ENCODE data around the gene B9D1.
A peak's percentile ranks its signal among the peaks of the same experiment; 100 is the strongest.

The B9D1 gene

DNA sequence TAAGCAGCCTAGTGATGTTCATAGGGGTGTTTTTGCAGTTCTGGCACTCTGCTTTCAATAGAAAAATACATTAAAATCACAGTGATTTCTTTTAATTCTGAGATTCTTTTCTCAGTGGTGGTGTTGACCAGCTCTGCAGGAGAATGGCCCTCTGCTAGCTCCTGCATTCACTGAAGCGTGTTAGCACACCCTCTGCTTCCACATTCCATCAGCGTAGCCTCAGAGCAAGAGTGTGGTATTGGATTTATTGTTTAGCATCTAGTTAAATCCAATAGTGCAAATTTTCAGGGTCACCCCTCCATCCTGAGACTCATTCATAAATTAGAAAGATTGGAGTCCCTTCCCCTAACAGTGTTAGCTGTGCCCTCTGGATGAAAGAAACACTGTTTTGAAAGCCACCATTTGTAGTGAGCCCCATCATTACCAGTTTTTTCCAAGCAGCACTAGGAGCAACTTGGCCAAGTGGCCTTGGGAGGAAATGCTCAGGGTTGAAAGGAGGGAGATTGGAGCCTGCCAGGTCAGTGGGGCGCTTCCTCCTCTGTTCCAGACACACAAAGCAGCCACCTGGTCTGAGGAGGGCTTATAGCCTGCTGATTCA lies 45.7 kb downstream of the B9D1 start:
- DNase-seq, result no peak

DNA sequence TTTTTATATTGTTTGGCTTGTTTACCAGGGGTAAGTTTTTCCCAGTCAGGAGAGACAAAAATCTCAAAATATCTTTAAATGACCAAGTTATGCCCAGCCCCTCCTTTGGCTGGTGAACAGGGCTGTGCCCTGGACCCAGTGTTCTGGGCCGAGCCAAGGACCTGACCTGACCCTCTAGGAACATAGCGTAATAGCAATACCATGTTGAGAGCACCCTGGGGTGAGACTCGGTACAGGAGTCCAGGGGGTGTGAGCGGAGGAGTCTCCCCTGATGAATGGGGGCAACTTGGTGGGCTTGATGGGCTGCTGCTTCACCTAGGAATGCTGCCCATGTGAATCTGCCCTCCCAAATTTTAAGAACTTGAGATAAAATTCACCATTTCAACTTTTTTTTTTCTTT lies 47.4 kb downstream of the B9D1 start:
- no peak for DNase-seq

DNA sequence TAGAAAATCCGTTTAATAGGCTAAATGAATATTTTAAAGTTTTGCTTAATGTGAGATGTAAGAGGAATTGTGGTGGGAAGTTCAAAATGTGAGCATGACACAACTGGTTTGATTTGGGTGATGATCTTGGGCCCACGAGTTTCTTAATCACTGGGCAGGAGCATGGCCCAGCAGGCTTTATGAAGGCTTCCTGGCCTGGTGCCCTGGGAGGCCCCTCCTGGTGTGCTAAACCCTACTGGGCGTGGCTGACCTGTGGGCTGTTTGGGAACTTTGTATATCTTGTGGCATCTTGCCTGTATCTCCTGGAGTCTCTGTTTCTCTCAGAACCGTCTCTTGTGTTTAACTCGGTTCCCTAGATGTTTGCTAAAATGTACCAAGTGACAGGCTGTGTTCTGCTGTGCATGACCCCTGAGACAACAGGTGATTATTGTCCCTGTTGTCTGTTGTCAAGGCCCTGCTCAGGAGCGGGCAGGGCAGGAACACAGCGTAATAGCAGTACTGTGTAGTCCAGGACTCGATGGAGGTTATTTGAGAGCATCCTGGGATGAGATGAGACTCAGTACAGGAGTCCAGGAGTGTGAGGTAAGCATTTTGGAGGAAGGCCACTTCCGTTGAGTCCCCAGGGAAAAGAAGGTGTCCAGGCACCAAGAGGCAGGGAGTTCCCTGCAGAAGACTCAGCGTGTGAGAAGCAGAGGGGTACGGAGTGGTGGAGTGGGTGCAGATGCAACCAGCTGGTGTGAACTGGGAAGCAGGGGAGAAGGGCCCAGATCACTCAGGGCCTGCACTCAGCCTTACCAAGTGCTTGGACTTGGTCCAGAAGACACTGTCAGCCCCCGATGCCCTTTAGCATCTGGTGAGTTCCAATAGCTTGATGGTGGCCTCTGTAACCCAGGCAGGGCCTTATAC lies 48.5 kb downstream of the B9D1 start:
- DNase-seq, result no peak

DNA sequence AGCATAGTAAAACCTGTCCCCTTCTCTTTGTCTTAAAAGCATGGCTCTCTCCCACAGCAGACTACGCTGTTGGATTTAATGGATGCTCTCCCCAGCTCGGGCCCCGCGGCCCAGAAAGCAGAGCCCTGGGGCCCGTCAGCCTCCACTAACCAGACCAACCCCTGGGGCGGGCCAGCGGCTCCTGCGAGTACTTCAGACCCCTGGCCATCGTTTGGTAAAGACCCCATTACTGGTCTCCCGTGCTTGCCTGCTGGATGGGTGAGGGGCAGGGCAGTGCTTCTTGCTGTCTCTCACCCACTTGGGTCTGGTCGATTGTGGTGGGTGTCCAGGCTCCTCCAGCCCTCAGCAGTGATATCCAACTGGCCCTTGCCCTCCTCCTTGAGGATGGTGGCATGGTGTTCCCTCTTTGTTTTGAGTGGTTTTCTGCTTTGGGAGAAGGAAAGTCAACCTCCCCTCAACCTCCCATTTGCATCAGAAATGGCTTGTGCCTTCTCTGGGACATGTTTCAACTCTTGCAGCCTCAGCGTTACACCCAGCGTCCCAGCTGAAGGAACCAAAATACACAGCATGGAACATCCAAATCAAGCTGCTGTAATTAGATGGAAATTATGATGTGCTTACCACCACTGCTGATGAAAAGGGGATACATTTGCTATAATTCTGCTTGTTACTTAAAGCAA lies 49.3 kb downstream of the B9D1 start:
- DNase-seq, result no peak

DNA sequence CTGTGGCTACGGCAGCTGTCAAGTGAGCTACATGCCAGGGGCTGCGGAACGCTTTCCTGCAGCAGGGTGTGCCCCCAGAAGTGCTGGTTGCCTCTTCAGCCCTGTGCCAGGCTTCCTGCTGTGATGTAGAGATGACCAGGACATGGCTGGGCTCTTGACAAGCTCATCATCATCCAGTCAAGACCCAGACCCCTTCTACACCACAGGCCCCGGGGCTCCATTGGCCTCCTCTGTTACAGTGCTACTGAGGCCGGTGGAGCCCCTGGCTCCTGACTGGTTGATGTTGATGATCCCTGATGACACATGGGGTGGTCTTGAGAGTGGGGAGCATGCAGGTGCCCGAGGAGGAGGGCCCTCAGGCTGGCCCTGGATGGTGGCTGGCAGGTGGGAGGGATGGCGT lies 50.1 kb downstream of the B9D1 start:
- DNase-seq, result no peak

DNA sequence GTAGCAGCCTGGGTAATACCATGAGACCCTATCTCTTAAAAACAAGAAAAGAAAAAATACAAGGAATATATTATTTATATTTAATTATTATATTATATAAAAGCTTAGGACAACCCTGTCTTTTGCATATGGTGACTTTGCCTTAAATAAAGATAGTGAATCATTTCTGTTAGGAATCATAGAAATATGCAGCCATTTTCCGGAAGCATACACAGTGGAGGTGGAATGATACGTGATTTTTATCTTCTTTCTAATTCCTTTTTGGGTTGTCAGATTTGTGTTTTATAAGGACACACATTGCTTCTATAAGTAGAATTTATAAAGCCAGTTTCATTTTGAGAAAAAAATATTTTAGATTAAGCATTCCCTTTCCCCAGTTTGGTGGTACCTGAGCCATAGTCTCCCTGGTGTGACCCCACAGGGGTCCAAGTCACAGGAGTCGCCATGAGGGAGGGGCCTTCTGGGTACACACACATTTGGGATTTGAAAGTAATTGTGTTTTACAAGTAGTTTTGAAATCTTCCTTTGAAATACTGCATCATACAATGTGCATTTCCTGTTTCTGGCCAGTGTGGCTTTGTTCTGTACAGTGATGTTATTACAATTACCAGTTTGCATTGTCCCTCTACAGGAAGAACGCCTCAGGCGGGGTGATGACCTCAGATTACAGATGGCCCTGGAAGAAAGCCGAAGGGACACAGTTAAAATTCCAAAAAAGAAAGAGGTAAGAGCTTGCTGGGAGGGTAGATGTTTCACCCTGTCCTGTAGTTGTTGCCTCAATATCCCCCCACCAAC lies 50.9 kb downstream of the B9D1 start:
- no peak for DNase-seq

DNA sequence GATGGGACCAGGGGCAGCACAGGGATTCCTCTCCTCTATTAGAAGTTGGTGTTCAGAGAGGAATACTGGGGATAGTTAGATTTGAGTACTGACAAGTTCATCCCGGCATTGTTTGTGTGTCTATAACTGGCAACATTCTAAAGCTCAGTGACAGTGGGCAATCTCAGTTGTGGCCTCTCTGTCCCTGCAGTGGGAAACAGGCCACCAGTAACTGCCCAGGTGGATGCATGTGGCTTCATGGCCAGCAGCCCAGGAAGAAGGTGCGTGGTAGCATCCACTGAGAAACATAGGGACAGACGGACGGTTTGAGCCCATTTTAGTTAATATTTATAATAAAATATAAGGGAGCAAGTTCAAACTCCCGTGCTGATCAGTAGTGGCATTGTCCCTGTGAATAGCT lies 51.5 kb downstream of the B9D1 start:
- no peak for DNase-seq

DNA sequence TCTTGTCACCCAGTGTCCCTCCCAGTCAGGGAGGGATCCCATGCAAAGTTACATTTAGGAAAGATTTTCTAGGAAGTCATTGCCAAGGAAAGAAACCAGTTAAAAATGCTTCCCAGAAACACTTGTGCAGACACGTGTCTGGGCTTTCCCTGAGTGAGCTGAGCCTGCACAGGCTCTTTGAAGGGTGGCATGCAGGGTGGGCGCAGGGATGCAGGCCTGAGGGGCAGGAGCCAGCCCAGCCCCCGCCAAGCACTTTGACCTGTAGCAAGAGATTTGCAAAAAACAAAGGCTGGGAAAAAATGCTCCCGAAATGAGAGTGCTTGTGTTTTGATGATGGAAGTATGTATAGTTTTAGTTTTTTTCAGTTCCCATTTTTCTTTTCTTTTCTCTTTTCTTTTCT lies 52.4 kb downstream of the B9D1 start:
- DNase-seq, result no peak

DNA sequence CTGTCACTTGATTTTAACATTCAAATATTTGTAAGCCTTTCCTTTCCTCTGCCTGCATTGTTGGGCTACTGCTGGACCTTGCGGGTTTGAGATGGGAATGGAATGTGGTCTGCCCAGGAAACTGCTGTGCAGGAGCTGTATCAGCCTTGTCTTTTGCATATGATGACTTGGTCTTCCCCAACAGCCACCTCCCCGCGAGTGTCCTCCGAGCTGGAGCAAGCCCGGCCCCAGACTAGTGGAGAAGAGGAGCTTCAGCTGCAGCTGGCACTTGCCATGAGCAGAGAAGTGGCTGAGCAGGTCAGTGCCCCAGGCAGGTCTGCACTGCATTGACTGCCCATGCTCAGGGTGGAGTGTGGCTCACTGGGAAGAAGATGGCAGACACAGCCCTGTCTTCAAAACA lies 52.8 kb downstream of the B9D1 start:
- DNase-seq, result no peak

DNA sequence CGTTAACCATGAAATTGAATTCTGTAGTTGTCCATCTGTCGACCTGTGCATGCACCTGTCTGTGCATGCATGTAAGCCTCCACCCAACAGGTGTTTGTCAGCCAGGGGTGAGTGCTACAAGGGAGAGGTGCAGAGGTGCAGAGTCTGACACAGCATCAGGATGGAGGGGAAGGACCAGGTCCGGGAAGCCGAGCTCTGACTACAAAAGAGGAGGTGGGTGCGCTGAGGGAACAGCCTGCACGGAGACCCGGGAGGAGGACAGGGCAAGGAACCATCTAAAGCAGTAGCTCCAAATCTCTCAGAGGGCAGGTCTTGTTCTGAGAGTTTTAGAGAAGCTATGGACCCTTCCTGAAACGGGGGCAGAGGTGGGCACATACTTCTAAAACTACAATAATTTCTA lies 54.1 kb downstream of the B9D1 start:
- DNase-seq, result no peak

DNA sequence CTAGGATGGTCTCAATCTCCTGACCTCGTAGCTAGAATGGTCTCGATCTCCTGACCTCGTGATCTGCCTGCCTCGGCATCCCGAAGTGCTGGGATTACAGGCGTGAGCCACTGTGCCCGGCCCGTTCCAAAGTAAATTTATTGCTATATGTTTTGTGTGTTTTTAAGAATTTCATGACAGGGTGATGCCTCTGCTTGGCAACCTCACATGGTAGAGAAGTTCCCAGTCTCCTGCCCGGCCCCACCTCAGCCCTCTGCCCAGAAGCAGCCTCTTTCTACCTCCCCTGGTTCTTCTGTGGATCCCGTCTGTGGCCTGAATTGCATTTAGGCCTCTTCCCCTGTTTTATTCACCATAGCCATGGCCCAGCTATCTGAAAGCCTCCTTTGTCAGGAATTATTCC lies 55.0 kb downstream of the B9D1 start:
- DNase-seq, result no peak

DNA sequence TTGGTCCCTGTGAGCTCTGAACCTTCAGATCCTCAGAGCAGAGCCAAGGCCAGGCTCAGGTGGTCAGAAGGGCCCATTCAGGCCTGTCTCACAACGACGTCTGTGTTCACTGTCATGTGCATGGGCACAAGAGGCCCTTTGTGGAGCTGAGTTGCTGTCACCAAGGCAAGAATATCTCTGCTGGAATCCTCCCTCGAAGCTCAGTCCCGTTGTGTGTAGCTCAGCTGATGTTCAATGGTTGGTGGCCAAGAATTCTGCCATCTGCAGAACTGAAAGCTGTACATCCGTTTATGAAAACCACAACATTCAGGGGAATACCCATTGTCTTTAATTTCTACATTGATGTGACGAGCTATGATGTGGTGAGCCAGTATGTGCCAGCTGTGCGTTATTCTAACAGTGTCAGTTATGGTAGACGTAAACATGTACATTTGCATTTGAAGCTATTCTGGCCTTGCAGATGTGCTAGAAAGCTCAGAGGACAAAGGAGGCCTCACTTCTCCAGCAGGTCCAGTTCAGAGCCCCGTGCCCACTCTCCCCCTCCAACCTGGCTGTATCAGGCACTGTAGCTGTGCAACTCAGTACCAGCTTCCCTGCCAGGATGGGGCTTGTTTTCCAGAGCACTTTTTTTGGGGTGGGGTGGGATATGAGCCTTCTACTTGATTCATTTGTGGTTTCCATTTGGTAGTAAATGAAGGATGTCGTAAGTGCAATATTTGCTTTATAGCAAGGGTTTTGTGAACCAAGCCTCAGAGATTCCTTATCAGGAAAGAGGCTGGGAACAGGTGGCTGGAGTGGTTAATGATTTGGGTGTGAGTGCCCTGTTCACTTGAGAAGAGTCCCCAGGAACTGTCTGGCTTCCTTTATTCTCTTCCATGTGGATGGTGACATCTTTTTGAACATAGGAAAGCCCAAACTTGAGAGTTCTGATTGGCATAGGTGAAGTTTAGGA lies 56.1 kb downstream of the B9D1 start:
- peak; percentile 71 for DNase-seq

DNA sequence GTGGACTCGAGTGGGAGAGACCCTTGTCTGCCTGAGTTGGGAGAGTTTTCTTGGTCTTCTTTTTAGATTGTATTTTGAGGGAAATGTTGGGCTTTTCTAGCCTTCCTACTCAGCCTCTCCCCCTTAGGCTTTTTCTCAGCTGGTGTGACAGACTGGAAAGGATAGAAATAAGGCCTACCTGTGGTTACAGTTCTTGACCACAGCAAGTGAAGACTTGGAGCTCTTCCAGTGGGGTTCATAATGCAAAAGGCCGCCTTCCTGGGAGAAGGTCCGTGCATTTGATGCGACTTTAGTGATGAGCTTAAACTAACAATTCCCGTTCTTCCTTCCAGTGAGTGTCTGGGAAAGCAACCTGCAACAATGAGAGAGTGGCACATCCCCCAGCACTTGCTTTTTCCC lies 56.8 kb downstream of the B9D1 start:
- DNase-seq, result no peak

DNA sequence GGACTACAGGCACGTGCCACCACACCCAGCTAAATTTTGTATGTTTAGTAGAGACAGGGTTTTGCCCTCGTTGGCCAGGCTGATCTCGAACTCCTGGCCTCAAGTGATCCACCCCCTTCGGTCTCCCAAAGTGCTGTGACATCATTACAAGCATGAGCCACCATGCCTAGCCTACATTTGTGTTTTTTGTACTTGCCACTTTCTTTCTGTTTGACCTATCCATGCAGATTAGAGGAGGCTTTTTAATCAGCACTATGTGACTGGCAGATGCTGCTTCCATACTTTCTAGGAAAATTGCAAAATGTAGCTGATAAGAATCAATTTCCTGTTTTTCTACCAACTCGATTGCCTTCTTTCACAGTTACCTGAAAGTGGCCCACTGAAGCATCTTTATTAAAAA lies 57.3 kb downstream of the B9D1 start:
- no peak for DNase-seq

DNA sequence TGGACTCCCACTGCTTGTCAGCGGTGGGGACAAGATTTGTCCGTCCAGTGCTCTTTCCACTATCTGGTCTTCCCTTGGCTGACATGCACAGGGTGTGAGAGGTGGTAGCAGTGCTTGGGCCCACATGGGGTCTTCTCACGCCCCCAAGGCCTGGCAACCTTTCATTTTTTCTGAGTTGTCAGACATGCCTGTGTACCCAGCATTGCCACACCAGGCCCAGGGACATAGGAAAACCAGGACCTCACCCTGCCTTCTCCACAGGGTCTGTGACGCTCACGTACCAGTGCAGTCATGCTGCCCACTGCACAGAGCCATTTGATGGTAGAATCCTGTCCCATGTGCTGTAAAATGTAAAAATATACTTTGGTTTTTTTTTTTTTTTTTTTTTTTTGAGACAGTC lies 57.8 kb downstream of the B9D1 start:
- no peak for DNase-seq

DNA sequence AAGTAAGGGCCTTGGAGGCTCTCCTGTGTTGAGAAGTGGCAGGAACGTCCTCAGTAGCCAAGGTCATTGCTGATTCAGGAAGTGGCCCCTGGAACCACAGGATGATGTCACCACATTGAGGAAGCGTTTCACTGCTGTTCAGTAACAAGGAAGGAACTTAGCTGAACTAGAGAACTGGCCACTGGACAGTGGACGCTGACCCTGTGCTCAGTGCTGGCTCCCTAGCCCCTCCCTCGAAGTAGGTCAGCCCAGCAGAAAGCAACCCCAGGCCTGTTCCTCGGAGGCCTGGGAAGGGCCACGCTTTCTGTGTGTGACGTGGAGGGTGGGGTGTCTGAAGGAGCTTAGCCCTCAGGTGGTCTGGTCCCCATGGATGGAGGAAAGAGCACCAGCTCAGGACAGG lies 58.3 kb downstream of the B9D1 start:
- peak; percentile 18 for DNase-seq

DNA sequence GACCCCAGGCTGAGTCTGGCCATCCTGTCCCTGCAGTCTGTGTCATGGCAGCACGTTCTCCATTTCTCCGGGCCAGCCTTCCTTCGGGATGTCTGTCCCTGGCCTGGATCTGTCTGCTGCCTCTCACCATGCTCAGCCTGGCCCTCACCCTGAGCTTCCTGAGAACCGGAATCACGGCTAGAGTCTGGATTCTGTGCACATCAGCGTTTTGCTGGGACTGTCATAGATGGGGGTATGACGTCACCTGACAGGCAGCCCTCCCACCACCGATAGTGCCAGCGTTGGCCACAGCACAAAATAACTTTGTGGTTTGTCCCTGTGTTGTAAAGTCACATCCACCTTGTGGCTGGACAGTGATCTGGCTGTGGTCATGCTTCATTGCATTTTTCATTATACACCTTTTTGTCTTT lies 59.2 kb downstream of the B9D1 start:
- DNase-seq, result no peak

DNA sequence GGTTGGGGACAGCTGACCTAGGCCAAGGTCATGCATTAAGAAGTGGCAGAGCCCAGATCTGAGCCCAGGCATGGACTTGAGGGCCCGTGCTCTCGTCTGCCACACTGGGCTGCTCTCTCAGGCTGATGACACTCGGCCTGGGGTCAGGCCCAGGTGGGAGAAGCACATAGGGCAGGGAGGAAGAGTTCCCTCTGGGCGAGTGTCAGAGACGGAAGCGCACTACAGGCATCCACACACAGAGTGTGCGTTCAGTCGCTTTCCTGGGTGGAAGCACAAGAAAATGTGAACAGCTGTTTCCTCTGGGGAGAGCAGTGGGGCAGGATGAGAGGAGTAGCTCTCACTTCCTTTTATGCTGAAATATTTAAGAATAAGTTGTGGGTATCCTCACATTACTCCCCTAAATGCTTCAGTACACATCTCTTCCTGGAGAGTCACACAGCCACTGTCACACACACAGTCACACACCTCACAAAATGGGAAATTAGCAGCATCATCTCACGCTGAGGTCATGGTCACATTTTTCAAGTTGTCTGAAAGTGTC lies 59.7 kb downstream of the B9D1 start:
- DNase-seq, result no peak

DNA sequence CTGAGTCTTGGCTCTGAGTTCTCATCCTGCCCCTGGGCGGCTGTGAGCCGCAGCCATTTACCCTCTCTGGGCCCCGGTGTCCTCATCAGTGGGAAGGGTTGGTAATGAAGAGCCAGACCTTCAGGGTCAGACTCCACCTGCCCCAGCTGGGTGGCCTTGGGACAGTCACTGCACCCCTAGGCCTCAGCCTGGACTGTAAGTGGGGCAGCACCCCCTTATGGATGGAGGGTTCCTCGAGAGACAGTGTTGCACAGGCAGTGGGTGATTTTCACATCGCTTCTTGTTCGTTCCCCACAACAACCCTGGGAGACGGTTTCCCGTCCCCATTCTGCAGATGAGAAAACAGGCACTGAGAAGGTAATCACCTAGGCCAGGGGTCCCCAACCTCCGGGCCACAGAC lies 60.5 kb downstream of the B9D1 start:
- DNase-seq, result no peak

DNA sequence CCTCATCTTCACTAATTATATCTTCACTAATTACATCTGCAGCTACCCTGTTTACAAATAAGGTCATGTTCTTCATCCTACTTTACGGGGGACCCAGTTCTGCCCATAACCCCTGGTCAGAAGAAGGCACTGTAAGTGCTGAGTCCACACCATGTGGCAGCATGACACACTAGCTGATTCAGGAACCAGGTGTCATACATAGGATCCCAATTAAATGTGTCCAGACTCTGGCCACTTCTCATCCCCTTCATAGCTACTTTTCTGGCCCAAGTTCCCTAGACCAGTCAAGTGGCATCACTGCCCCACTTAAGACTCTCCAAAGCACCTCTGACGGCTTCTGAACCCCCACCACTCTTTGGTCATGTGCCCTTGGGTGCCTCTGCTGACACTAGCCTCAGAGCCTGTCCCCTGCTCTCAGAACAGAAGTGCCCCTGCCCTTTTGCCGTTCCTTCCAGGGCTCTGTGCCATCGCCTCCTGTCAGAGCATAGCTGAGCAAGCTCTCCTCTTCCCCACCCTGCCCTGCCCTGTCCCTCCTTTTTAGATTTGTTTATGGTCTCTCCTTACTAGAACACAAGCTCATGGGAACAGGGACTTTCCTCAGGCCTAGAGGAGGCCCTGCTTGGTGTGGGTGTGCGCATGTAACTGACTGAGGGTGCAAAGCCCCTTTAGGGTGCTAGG lies 61.1 kb downstream of the B9D1 start:
- DNase-seq, result no peak

DNA sequence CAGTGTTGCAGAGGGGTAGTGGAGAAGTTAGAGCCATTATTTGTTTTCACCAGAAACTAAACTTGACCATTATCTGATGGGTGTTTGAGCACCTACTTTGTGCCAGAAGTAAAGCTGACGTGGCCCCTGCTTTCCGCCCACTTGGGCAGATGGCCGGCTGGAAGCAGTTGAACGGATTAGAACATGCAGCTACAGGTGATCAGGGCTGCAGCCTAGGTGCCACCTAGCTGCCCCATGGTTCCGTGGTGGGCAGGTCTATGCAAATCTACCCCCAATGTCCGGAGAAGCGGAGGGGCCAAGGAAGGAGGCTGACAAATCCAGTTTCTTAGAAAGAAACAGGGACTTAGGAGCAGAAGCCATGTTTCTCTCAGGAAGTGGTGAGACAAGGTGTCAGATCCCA lies 62.7 kb downstream of the B9D1 start:
- no peak for DNase-seq

All from CD4-positive, alpha-beta T cell treated with Interleukin-17A for 1 hour (primary cell).